Measurements from ENCODE around the gene CKS1B.
"Not testable (repeated sequence)": the region's sequence is repeated elsewhere in the genome, so short reads cannot be mapped to it uniquely, and the experiment has no call there.

Gene CKS1B

DNA sequence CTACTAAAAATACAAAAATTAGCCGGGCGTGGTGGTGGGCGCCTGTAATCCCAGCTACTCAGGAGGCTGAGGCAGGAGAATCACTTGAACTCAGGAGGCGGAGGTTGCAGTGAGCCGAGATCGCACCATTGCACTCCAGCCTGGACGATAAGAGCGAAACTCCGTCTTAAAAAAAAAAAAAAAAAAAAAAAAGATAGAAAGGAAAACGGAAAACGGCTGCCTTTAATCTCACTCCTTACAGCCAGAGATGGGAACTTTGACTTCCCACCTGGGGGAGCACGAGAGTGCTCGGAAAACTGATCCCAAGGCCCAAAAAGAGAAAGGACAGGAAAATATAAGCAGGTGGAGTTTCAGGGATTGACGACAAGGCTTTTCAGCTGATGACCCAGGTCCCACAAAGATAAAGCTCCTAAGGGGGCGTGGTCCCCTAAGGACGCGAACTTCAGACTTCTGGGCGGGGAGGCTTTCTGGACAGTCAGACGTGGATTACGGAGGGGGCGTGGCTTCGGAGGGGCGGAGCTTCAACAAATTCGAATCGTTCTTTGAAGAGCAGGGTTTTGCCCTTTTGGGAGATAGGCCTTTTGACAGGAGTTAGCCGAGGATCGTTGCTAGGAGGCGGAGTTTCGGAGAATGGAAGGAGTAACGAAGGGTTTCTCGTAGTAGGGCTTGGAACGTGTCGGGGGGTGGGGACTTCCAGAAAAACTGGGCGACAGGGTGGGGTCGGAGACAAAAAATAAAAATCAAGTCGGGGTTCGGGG lies 958 bp upstream of the CKS1B start:
- Histone ChIP-seq H3K27ac (peak overlapping the region; percentile 89), H3K4me3 (ENCODE audit: low read depth, low read length) (peak overlapping the region; percentile 55), H3K36me3 (peaks cover 18% of the 10 kb centered on the region), H3K27me3 (ENCODE audit: insufficient read depth, low read depth, severe bottlenecking) (no peaks in the 10 kb centered on the region), H3K9me3 (ENCODE audit: severe bottlenecking) (no peaks in the 10 kb centered on the region)
- TF ChIP-seq, protein P1, sequence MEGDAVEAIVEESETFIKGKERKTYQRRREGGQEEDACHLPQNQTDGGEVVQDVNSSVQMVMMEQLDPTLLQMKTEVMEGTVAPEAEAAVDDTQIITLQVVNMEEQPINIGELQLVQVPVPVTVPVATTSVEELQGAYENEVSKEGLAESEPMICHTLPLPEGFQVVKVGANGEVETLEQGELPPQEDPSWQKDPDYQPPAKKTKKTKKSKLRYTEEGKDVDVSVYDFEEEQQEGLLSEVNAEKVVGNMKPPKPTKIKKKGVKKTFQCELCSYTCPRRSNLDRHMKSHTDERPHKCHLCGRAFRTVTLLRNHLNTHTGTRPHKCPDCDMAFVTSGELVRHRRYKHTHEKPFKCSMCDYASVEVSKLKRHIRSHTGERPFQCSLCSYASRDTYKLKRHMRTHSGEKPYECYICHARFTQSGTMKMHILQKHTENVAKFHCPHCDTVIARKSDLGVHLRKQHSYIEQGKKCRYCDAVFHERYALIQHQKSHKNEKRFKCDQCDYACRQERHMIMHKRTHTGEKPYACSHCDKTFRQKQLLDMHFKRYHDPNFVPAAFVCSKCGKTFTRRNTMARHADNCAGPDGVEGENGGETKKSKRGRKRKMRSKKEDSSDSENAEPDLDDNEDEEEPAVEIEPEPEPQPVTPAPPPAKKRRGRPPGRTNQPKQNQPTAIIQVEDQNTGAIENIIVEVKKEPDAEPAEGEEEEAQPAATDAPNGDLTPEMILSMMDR (IDR thresholded peaks at IDR 0.05; ENCODE audit: low read depth, low read length), result peak; percentile 20; the same call in 1 of the 2 replicates
- DNase-seq, result peak; percentile 100

DNA sequence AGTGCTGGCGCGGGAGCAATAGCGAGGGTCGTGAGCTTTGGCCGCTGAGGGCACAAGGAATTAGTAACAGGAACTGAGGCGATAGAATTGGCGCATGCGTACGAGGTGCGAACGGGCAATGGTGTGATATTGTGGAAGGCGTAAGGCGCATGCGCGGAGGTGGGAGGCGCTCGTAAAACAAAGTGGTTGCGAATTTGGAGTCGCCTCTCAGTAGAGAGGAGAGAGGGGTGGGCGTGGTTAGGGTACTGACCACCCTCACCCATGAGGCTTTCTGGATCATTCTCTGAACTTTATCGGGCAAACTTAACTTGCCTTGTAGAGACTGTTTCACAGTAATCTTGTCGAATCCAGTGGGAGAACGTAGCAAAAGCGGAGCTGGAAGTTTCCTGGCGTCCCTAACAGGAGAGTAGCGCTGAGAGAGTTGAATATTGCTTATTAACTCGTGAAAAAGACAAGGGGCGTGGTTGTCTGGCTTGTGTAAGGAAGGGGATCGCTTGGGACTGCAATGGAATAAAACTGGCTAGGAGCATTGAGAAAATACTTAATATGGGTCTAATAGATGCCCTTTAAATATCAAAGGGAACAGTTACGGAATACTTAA lies 427 bp downstream of the CKS1B start:
- H3K4me3 ChIP-seq (ENCODE audit: low read depth, low read length), result peak overlapping the region; percentile 55
- H3K9me3 ChIP-seq (ENCODE audit: severe bottlenecking), result no peaks in the 10 kb centered on the region
- H3K36me3 ChIP-seq, result peaks cover 29% of the 10 kb centered on the region
- peak; percentile 100 for DNase-seq
- TF ChIP-seq, protein P1 (IDR thresholded peaks at IDR 0.05; ENCODE audit: low read depth, low read length), result no peak
- H3K27ac ChIP-seq, result peak overlapping the region; percentile 89
- no peaks in the 10 kb centered on the region for H3K27me3 ChIP-seq (ENCODE audit: insufficient read depth, low read depth, severe bottlenecking)

DNA sequence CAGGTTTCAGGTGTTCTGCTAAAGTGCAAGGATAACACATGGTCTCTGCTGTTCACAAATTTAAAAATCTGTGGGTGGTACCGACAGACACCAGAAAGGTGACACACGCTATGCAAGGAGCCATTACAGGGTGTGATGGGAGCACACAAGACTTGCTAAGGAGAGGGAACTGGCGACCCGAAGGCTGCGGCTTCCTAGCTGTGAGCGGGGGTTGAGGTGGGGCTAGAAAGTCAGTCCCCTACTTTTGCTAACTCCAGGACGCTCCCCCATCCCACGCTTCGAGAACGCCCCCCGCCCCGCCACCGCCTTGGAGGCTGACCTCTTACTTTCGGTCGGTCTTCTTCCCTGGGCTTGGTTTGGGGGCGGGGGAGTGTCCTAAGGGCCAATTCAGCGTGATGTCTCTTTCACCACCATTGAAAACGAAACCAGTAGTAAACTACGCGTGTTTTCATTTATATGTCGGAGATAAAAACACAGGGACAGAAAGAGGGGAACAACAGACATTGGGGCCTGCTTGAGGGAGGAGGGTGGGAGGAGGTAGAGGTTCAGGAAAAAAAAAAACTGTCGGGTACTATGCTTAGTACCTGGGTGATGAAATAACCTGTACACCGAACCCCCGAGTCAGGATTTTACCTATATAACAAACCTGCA lies 1.1 kb downstream of the CKS1B start:
- peak; percentile 63 for DNase-seq

DNA sequence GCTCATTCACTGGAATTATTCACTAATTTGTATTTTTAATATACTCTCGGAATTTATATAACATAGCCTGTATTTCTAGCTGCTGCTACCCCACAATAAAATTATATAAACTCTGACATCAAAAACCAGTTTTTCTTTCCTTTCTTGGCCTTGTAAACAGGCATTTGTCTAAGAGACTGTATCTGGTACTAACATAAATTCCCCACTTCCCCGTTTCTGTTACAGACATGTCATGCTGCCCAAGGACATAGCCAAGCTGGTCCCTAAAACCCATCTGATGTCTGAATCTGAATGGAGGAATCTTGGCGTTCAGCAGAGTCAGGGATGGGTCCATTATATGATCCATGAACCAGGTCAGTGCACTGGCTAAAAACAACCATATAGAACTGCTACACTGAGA lies 3.3 kb downstream of the CKS1B start:
- H3K4me3 ChIP-seq (ENCODE audit: low read depth, low read length); H3K27me3 ChIP-seq (ENCODE audit: insufficient read depth, low read depth, severe bottlenecking); H3K9me3 ChIP-seq (ENCODE audit: severe bottlenecking); DNase-seq; H3K27ac ChIP-seq: not testable (repeated sequence)
- peaks cover 43% of the 10 kb centered on the region for H3K36me3 ChIP-seq

More for the DNA sequence above, 1.1 kb downstream of the CKS1B start:
- Histone ChIP-seq H3K36me3 (peaks cover 35% of the 10 kb centered on the region), H3K27ac (peak overlapping the region; percentile 89), H3K27me3 (ENCODE audit: insufficient read depth, low read depth, severe bottlenecking) (no peaks in the 10 kb centered on the region), H3K4me3 (ENCODE audit: low read depth, low read length) (peak overlapping the region; percentile 55), H3K9me3 (ENCODE audit: severe bottlenecking) (no peaks in the 10 kb centered on the region)
- TF ChIP-seq, protein P1 (IDR thresholded peaks at IDR 0.05; ENCODE audit: low read depth, low read length), result no peak

DNA sequence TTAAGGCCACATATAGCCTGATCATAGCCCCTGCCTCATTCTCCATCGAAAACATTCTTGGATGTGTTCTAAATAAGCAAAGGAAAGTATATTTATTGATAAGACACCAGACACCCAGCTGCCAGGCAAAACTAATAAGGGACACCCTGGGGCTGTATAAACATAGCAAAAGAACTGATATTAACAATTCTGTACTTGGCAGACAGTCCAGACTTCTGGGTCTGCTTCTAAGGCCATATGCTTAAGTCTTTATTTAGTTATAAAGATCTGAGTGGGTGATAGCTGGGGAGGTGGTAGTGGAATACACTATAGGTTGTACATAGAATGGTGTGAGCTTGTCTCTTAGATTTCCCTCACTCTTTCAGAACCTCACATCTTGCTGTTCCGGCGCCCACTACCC lies 3.9 kb downstream of the CKS1B start:
- Histone ChIP-seq H3K27ac (no peak overlapping the region), H3K27me3 (ENCODE audit: insufficient read depth, low read depth, severe bottlenecking) (no peaks in the 10 kb centered on the region), H3K36me3 (peaks cover 43% of the 10 kb centered on the region), H3K9me3 (ENCODE audit: severe bottlenecking) (no peaks in the 10 kb centered on the region), H3K4me3 (ENCODE audit: low read depth, low read length) (no peak overlapping the region)
- TF ChIP-seq, protein P1 (IDR thresholded peaks at IDR 0.05; ENCODE audit: low read depth, low read length), result no peak
- DNase-seq, result no peak

DNA sequence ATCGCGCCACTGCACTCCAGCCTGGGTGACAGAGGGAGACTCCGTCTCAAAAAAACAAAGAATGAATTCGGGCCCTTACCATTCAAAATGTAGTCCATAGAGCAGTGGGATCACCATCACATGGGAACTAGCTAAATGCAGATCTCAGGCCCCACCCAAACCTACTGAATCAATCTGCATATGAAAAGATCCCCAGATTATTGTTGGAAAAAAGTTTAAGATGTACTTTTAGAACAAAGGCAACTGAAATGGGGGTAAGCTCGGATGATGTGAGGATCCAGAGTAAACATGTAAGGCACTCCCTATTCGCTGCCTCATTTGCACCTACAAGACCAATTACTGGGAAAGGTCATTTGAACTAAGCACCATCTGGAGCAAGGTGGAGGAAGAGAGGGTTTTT lies 7.9 kb downstream of the CKS1B start:
- Histone ChIP-seq H3K36me3 (peaks cover 51% of the 10 kb centered on the region), H3K27me3 (ENCODE audit: insufficient read depth, low read depth, severe bottlenecking) (no peaks in the 10 kb centered on the region), H3K9me3 (ENCODE audit: severe bottlenecking) (no peaks in the 10 kb centered on the region), H3K27ac (peak overlapping the region; percentile 91), H3K4me3 (ENCODE audit: low read depth, low read length) (peak overlapping the region; percentile 68)
- TF ChIP-seq, protein P1 (IDR thresholded peaks at IDR 0.05; ENCODE audit: low read depth, low read length), result no peak
- no peak for DNase-seq

All from WERI-Rb-1 (cell line).